A673 (cell line): ENCODE results near the gene RACGAP1.

Experiments
- CTCF ChIP-seq: fragments of 300-800, 200-600 bp; sonication (generic); conservative IDR thresholded peaks from 2 replicates; pipeline ENCODE4 v1.5.1; 2017; ENCODE audit warnings: low read depth, mild to moderate bottlenecking, antibody characterized with exemption, low read length, moderate library complexity, mixed read lengths
- EZH2 ChIP-seq: fragments of 200-600 bp; sonication (generic); IDR thresholded peaks from 2 replicates; pipeline ENCODE4 v1.6.1; 2017; ENCODE audit warnings: borderline replicate concordance, low read depth, mild to moderate bottlenecking, mixed read lengths, antibody characterized with exemption, low read length; ENCODE audit not compliant: poor library complexity, severe bottlenecking

GRCh38 chr12:50018968-50019367 is 6.3 kb downstream of the RACGAP1 start:
- TF ChIP-seq CTCF (no peak), EZH2 (no peak)
